HepG2 (cell line): ENCODE data around the gene EGFL8. TPM values are rescaled to one million over a fixed set of nuclear protein-coding genes. Genes with fewer than 3 reads are reported as not detected.

Experiments
- AHR ChIP-seq: IDR thresholded peaks from 2 replicates; pipeline ENCODE4 v1.6.1; 2018; ENCODE audit warnings: missing genetic modification reagents, missing compliant biosample characterization
- CREM ChIP-seq, 2 experiments: sonication (generic) in 1 of 2; formaldehyde crosslinking in 1 of 2; IDR thresholded peaks; 2 replicates each; pipeline versions ENCODE4 v1.4.0 to v1.6.1; 2016 to 2020; ENCODE audit warnings: antibody characterized with exemption in 1 of 2, mild to moderate bottlenecking in 1 of 2, missing genetic modification reagents in 1 of 2
- DNMT1 ChIP-seq: sonication (generic); formaldehyde crosslinking; IDR thresholded peaks from 2 replicates; pipeline ENCODE4 v1.5.1; 2020; ENCODE audit warnings: mild to moderate bottlenecking, missing genetic modification reagents
- DZIP1 ChIP-seq: sonication (generic); formaldehyde crosslinking; IDR thresholded peaks from 2 replicates; pipeline ENCODE4 v1.5.0; 2020; ENCODE audit warnings: mild to moderate bottlenecking, missing genetic modification reagents
- ELF1 ChIP-seq: sonication (generic); formaldehyde crosslinking; IDR thresholded peaks from 2 replicates; pipeline ENCODE4 v1.4.0; 2020; ENCODE audit warnings: missing genetic modification reagents
- GZF1 ChIP-seq: sonication (generic); formaldehyde crosslinking; IDR thresholded peaks from 2 replicates; pipeline ENCODE4 v1.5.1; 2020; ENCODE audit warnings: mild to moderate bottlenecking, missing genetic modification reagents
- HNRNPK ChIP-seq: fragments of 200-400 bp; formaldehyde crosslinking; IDR thresholded peaks from 2 replicates; pipeline ENCODE4 v1.6.1; 2018; ENCODE audit warnings: low read length, low read depth, moderate library complexity, mild to moderate bottlenecking; ENCODE audit not compliant: poor library complexity, severe bottlenecking
- NFIC ChIP-seq: IDR thresholded peaks from 2 replicates; pipeline ENCODE4 v1.6.1; 2012; ENCODE audit warnings: mild to moderate bottlenecking, low read length, inconsistent platforms
- PATZ1 ChIP-seq: sonication (generic); formaldehyde crosslinking; IDR thresholded peaks from 2 replicates; pipeline ENCODE4 v1.4.0; 2020; ENCODE audit warnings: missing genetic modification reagents
- SNAPC4 ChIP-seq: sonication (generic); formaldehyde crosslinking; IDR thresholded peaks from 2 replicates; pipeline ENCODE4 v1.4.0; 2020; ENCODE audit warnings: mild to moderate bottlenecking, missing genetic modification reagents
- U2AF1 ChIP-seq: fragments of 200-400 bp; formaldehyde crosslinking; optimal IDR thresholded peaks from 2 replicates; pipeline ENCODE3; 2017; ENCODE audit warnings: mild to moderate bottlenecking, low read depth, low read length
- U2AF2 ChIP-seq: fragments of 200-400 bp; formaldehyde crosslinking; IDR thresholded peaks from 2 replicates; pipeline ENCODE4 v1.6.1; 2017; ENCODE audit warnings: low read depth, mild to moderate bottlenecking, low read length
- ZFP37 ChIP-seq: sonication (generic); formaldehyde crosslinking; IDR thresholded peaks from 2 replicates; pipeline ENCODE4 v1.4.0; 2020; ENCODE audit warnings: missing genetic modification reagents, borderline replicate concordance
- ZNF12 ChIP-seq: sonication (generic); formaldehyde crosslinking; IDR thresholded peaks from 2 replicates; pipeline ENCODE4 v1.5.0; 2020; ENCODE audit warnings: missing genetic modification reagents
- ZNF251 ChIP-seq: sonication (generic); formaldehyde crosslinking; IDR thresholded peaks from 2 replicates; pipeline ENCODE4 v1.9.0; 2021; ENCODE audit warnings: mild to moderate bottlenecking, missing genetic modification reagents
- ZNF432 ChIP-seq: sonication (generic); formaldehyde crosslinking; IDR thresholded peaks from 2 replicates; pipeline ENCODE4 v1.5.0; 2020; ENCODE audit warnings: missing genetic modification reagents, mild to moderate bottlenecking, borderline replicate concordance
- ZNF556 ChIP-seq: sonication (generic); formaldehyde crosslinking; IDR thresholded peaks from 2 replicates; pipeline ENCODE4 v1.4.0; 2020; ENCODE audit warnings: mild to moderate bottlenecking, missing genetic modification reagents, borderline replicate concordance
- ZNF572 ChIP-seq: sonication (generic); formaldehyde crosslinking; IDR thresholded peaks from 2 replicates; pipeline ENCODE4 v1.5.1; 2020; ENCODE audit warnings: mild to moderate bottlenecking, missing genetic modification reagents
- ZNF619 ChIP-seq: sonication (generic); formaldehyde crosslinking; IDR thresholded peaks from 2 replicates; pipeline ENCODE4 v1.4.0; 2020; ENCODE audit warnings: mild to moderate bottlenecking, missing genetic modification reagents
- ZNF747 ChIP-seq: sonication (generic); formaldehyde crosslinking; IDR thresholded peaks from 2 replicates; pipeline ENCODE4 v1.8.1; 2023; ENCODE audit warnings: missing genetic modification reagents, mild to moderate bottlenecking, borderline replicate concordance
- polyA plus RNA-seq, 8 experiments: library from polyadenylated mRNA; depleted of rRNA in 3 of 8; stranded (reverse) in 7 of 8; unstranded in 1 of 8; fragments of >200 nt; fragmentation: Illumina TruSeq in 4 of 8; extraction: Trizol in 4 of 8; gene quantifications; 2 replicates each; pipeline versions ENCODE4 v1.2.1 to v1.2.3, GENCODE V29; 2011 to 2016; ENCODE audit warnings: low read depth in 4 of 8, missing spikeins in 1 of 8, mixed read lengths in 1 of 8; ENCODE audit not compliant: insufficient read depth in 1 of 8
- total RNA-seq, 5 experiments: library from RNA; depleted of rRNA; stranded (reverse); fragments of >200 nt; fragmentation: Illumina TruSeq; extraction: Trizol; gene quantifications; 2 replicates each; pipeline ENCODE4 v1.2.3, GENCODE V29; 2016; ENCODE audit warnings: low read depth in 1 of 5

Gene EGFL8
- total and polyA plus RNA-seq, 2 of the 13 experiments (the other 11 are each of a cell fraction or from before 2014, with no cell fraction given): 10.0 to 11.5 TPM

GRCh38 chr6:32175711-32176475 is 11.5 kb downstream of the EGFL8 start, which contains the start of gene AGPAT1 (continued):
- no peak; the same call in 1 of the 2 replicates for TF ChIP-seq AHR (CRISPR knock-in tag)
- no peak for TF ChIP-seq ZNF12 (CRISPR knock-in tag)
- no peak for TF ChIP-seq ZNF251 (CRISPR knock-in tag)
- TF ChIP-seq ZNF432 (CRISPR knock-in tag): no peak
- peak; percentile 71; the same call in 1 of the 2 replicates for TF ChIP-seq DZIP1 (CRISPR knock-in tag)
- peak; percentile 98; the same call in 1 of the 2 replicates for TF ChIP-seq ZNF572 (CRISPR knock-in tag)
- no peak for TF ChIP-seq ZNF556
- peak; percentile 44; the same call in 1 of the 2 replicates for TF ChIP-seq CREM (IDR thresholded peaks at IDR 0.05)
- no peak for TF ChIP-seq CREM (CRISPR knock-in tag; IDR thresholded peaks at IDR 0.05)
- no peak for TF ChIP-seq NFIC
- TF ChIP-seq U2AF1: peak; percentile 41
- TF ChIP-seq ZNF619 (CRISPR knock-in tag): no peak
- 0 out of 2 replicates have a peak, but pooled peaks have one; percentile 71 for TF ChIP-seq DNMT1 (CRISPR knock-in tag)
- peak; percentile 80 for TF ChIP-seq ELF1 (CRISPR knock-in tag)
- TF ChIP-seq GZF1 (CRISPR knock-in tag): peak; percentile 82
- no peak for TF ChIP-seq SNAPC4 (CRISPR knock-in tag)
- TF ChIP-seq ZFP37: no peak
- TF ChIP-seq U2AF2: no peak
- peak; percentile 98 for TF ChIP-seq HNRNPK
- no peak; the same call in 1 of the 2 replicates for TF ChIP-seq ZNF747 (CRISPR knock-in tag)
- TF ChIP-seq PATZ1: peak; percentile 90
